ENCODE results near the gene SPNS3. TPM values are rescaled to one million over a fixed set of nuclear protein-coding genes. Genes with fewer than 3 reads are reported as not detected.
A peak's percentile ranks its signal among the peaks of the same experiment; 100 is the strongest.

Gene SPNS3
- total and polyA plus RNA-seq, 10 of the 15 experiments (the other 5 are each of a cell fraction or from before 2014, with no cell fraction given), result 0.16 to 2.6 (median 0.97) TPM

GRCh38 chr17:4536259-4536741, 102.6 kb downstream of the SPNS3 start:
- WGBS (ENCODE audit: insufficient coverage, insufficient replicate concordance, low lambda C conversion rate, missing lambda C conversion rate), result 79% methylated on average over 19 of the region's 19 CpGs
- no peaks in the 10 kb centered on the region for H4K20me1 ChIP-seq (ENCODE audit: control insufficient read depth, insufficient read depth)
- ATAC-seq, result no peak; the same call in 2 of the 3 replicates
- no peak overlapping the region for H2AFZ ChIP-seq (ENCODE audit: control insufficient read depth, low read depth, low read length)
- H3K9ac ChIP-seq (ENCODE audit: control insufficient read depth, insufficient read depth, low read length), result no peak overlapping the region
- intact Hi-C loops (cut with micrococcal nuclease; ENCODE audit: unreplicated experiment) (no loop called here), in situ Hi-C loops (cut with MboI) (no loop called here)
- H3K4me1 ChIP-seq (ENCODE audit: control insufficient read depth, insufficient read depth, low read length), result no peaks in the 10 kb centered on the region
- no peaks in the 10 kb centered on the region for H3K9me3 ChIP-seq (replicated peaks; ENCODE audit: control insufficient read depth, insufficient read depth, low read length)
- TF ChIP-seq EGR1 (IDR thresholded peaks at IDR 0.05; ENCODE audit: borderline replicate concordance in 1 of 2, low read depth in 2 of 2, low read length in 2 of 2) (no peak), USF1 (IDR thresholded peaks at IDR 0.05; ENCODE audit: borderline replicate concordance, extremely low read length, insufficient read depth, low read depth, low read length) (no peak), POLR2A (IDR thresholded peaks at IDR 0.05; ENCODE audit: low read depth, low read length) (peak; percentile 55; the same call in 1 of the 2 replicates), BCL3 (IDR thresholded peaks at IDR 0.05; ENCODE audit: borderline replicate concordance, insufficient read depth, low read depth, low read length, poor library complexity, severe bottlenecking) (peak; percentile 46)
- no TSS peak for BruUV-seq (replicated peaks)
- H3K79me2 ChIP-seq (ENCODE audit: control insufficient read depth, insufficient read depth, low read length), result no peaks in the 10 kb centered on the region
- ChIA-PET CTCF (interaction anchor here (1.7 kb wide), 1 partner anchor 30 kb away, joined by 4 read pairs; no protein-coding TSS in a partner anchor), SMC1A (ENCODE audit: uncharacterized antibody, unreplicated experiment) (no interaction called here), RAD21 (ENCODE audit: unreplicated experiment) (no interaction called here), POLR2A (no interaction called here)
- no peak for FAIRE-seq
- H3K4me2 ChIP-seq (ENCODE audit: control insufficient read depth, insufficient read depth), result no peak overlapping the region
- H3K36me3 ChIP-seq (ENCODE audit: control insufficient read depth in 2 of 2, insufficient read depth in 2 of 2, low read length in 1 of 2), result peaks cover 0 to 19% of the 10 kb centered on the region in 2 experiments; a peak in 3 of 4 replicates
- no peak overlapping the region for H3K4me3 ChIP-seq
- H3K27ac ChIP-seq (ENCODE audit: control insufficient read depth, insufficient read depth), result no peak overlapping the region
- no peaks in the 10 kb centered on the region for H3K27me3 ChIP-seq (replicated peaks in 1 of 2; ENCODE audit: control insufficient read depth in 2 of 2, insufficient read depth in 2 of 2, low read length in 1 of 2)
- DNase-seq (ENCODE audit: low read depth, low spot score), result no peak
